Measurements from ENCODE around the gene ZMYND8.

DNA sequence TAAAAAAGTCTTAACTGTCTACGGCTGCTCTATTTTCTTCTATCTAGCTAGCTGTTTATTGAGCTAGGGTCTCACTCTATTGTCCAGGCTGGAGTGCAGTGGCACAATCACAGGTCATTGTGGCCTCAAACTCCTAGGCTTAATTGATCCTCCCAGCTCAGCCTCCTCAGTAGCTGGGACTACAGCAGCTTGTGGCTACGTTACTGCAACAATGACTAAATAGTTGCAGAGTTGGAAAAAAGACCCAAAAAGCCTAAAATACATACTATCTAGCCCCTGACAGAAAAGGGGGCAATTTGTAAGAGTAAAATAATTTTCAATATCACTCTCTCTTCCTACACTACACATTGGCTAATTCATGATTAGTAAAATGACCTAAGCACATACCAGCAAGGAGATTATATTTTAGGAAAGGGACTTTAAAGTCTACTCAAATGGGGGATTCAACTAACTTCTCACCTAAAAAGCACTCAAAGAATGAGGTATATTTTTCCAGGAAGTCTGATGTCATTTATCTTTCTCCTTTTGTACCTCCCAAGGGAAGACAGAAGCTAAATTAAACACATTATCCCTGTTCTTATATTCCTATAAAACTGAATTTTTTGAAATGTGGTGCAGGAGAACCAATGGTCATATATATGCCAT lies 82.8 kb downstream of the ZMYND8 start:
- no peak for TF ChIP-seq YY1 (IDR thresholded peaks at IDR 0.05; ENCODE audit: insufficient read depth, insufficient read length)
- TF ChIP-seq SUZ12 (IDR thresholded peaks at IDR 0.05; ENCODE audit: extremely low read depth, insufficient read depth, insufficient read length) = no peak

Measured in NT2/D1 (cell line).